Sciatic nerve (tissue), 2 donors: Measurements from ENCODE around the gene PLCB4. TPM values are rescaled to one million over a fixed set of nuclear protein-coding genes. Genes with fewer than 3 reads are reported as not detected.

Experiments used
- ATAC-seq: fragments of 200-7000 bp; cut with Tn5 transposase; one replicate; pipeline ENCODE4 v1.9.1; 2020; ENCODE audit warnings: mild to moderate bottlenecking, moderate library complexity
- DNase-seq: peaks from one replicate; pipeline ENCODE4 v3.0.0-alpha.2; 2020; ENCODE audit warnings: low spot score
- intact Hi-C: fragments of 100-400 bp; cut with DNase I; formaldehyde crosslinking; loops from one replicate; pipeline ENCODE4 v1.14.2; 2022
- total RNA-seq: library from RNA; stranded (reverse); fragmentation: NEBNext Ultra II Directional; extraction: Animal tissue kit (Norgen Biotek cat#: 25700); gene quantifications from one replicate; pipeline ENCODE4 v1.2.1, GENCODE V29; 2021
- donor health status: DM: no; HTN: no; CAD: no.
- donor health status: DM: no; HTN: no; CAD: no.

Gene PLCB4
- total RNA-seq, 1 donor from 2014 or later = 23.4 TPM

DNA sequence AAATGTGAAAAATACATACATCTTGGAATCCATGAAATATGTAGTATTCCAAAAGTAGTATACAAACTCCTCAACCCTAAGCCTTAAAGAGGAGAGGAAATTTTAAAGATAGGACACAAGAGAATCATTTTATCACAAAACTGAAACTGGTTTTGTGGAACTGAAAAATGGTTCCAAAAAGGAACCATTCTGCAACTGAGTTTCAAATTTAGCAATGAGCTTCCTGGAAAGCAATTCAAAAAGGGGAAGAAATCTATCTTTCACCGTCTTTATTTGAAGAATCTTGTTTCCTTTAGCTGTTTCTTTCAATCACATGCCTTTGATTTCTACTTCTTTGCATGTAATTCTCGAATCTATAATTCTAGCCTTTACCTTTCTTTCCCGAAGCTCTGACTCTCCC is 413.3 kb downstream of the PLCB4 start:
- DNase-seq (no peak), ATAC-seq (no peak)
- intact Hi-C loops = no loop called here

DNA sequence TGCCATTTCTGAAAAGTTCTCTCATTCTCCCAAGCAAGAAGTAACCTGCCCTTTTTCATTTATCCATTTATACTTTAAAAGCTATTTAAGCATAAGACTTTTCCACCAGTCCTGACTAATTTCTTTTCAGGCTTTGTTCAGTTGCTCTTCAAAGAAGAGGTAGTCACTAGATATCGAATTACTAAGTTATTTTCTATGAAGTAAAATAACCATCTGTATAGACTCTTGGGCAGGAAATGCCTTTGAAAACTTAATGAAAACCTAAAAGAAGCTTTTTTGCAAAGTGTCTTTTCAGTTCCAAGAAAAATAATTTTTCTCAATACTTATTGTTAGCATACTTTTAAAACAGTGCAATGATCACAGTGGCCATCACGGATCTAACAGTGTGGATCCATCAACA is 414.2 kb downstream of the PLCB4 start:
- no peak for DNase-seq
- no peak for ATAC-seq
- intact Hi-C loops = no loop called here

DNA sequence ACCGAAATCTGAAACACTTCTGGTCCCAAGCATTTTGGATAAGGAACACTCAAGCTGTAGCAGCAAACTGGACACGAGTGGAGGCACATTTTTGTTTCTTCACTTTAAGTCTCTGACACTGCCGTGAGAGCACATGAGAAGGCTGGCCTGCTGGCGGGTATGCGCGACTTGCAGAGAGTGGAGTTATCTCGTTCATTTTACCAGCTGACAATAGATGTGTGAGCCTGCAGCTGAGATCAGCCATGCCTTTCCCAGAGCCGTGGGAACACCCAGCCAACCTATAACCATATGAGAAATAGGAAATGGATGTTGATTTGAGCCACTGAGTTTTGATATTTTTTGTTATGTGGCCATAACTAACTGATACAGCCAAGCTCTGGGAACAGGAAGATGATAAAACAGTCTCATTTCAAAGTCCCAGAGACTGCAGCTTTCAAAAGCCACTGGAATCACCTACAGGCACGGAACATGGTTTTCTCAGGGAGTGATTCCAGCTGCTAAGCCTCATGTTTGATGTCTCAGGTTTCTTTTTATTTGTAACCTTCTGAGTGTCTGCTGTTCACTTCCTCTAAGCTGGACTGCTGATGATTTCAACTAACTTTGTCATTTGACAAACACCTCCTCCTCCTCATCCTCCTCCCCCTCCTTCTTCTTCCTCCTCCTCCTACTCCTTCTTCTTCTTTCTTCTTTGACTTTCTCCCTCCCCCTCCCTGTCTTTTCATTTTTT is 416.9 kb downstream of the PLCB4 start:
- intact Hi-C loops = no loop called here
- no peak for ATAC-seq
- DNase-seq = no peak

- intact Hi-C loops = no loop called here
- ATAC-seq (no peak), DNase-seq (no peak)
Measured at GRCh38 chr20:9487231-9487630, 418.3 kb downstream of the PLCB4 start.

GRCh38 chr20:9488063-9488462 is 419.2 kb downstream of the PLCB4 start:
- DNase-seq (no peak), ATAC-seq (peak; percentile 41)
- intact Hi-C loops = no loop called here

GRCh38 chr20:9490161-9490560 is 421.3 kb downstream of the PLCB4 start:
- no peak for ATAC-seq
- no peak for DNase-seq
- intact Hi-C loops = no loop called here

DNA sequence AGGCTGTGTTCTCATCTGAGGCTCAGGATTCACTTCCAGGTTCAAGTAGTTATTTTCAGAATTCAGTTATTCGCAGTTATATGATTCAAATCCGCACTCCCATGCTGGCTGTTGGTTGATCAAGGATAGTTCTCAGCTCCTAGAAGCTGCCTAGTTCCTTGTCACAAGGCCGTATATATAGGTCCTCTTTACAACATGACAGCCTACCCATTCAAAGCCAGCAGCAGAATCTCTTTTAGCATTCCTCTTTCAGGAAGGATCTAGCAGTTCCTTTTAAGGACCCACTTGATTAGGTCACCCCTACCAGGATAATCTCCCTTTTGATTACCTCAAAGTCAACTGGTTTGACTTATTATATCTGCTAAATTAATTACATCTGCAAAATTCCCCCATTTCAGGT is 421.7 kb downstream of the PLCB4 start:
- no peak for ATAC-seq
- no peak for DNase-seq
- intact Hi-C loops = no loop called here

- no peak for DNase-seq
- ATAC-seq = no peak
- intact Hi-C loops = no loop called here
Measured at GRCh38 chr20:9491324-9491723, 422.4 kb downstream of the PLCB4 start.

DNA sequence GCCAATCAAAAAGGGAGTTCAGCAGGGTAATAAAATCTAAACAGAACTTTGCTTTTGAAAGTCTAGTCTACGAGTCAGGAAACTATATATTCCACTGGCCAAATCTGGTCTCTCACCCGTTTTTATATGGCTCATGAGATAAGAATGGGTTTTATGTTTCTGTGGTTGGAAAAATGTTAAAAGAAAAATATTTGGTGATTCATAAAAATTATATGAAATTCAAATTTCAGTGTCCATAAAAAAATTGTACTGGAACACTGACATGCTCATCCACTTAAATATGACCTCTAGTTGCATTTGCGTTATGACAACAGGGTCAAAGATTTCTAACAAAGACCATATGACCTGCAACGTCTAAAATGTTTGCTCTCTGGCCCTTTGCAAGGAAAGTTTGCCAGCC is 423.2 kb downstream of the PLCB4 start:
- intact Hi-C loops = no loop called here
- DNase-seq = no peak
- ATAC-seq = no peak

DNA sequence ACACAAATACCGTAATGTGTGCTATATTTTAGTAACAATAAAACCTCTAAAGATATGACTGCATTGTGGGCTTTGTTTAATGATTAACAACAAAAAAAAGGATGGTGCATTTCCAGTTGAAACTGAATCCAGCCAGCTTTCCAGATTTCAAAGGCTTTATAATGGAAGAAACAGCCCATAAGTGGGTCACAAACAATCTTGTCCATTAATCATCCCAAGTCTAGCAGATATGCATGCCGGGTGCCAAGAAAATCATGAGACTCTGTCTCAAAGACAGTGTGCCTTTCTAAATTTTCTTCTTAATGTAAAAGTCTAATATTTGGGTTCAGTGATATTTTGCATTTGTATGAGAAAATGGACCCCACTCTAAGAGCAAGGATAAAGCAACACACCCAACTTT is 424.9 kb downstream of the PLCB4 start:
- intact Hi-C loops = no loop called here
- ATAC-seq (no peak), DNase-seq (no peak)

DNA sequence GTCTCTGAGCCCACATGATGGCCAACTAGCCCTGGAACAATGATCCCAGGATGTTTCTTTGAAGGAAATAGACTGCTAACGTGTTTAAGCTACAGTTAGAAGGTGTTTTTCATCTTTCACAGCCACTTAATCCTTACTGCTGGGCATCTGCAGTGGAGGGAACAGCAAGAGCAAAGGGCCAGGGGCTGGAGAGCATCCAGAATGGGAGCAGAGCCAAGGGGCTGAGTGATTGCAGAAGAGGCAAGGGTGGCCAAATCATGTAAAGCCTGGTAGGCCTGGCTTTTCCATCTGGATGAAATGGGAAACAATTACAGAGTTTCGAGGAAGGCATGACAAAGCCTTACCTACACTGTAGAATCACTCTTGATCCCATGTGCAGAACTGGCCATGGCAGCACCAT is 426.8 kb downstream of the PLCB4 start:
- intact Hi-C loops = no loop called here
- no peak for DNase-seq
- no peak for ATAC-seq

DNA sequence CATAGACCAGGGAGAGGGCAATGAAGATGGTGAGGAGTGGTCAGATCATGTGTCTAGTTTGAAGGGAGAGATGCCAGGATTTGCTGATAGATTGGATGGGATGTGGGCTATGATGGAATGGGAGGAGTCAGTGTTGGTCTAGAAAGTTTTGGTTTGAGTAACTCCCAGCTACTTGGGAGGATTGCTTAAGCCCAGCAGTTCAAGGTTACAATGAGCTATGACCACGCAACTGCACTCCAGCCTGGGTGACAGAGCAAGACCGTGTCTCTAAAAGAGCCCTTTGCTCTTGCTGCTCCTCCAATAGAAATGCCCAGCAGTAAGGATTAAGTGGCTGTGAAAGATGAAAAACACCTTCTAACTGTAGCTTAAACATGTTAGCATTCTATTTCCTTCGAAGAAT is 427.3 kb downstream of the PLCB4 start:
- ATAC-seq = no peak
- DNase-seq = no peak
- intact Hi-C loops = no loop called here

- intact Hi-C loops = no loop called here
- DNase-seq (no peak), ATAC-seq (no peak)
Measured at GRCh38 chr20:9498322-9498721, 429.4 kb downstream of the PLCB4 start.

GRCh38 chr20:9499126-9499899 is 430.4 kb downstream of the PLCB4 start:
- DNase-seq (no peak), ATAC-seq (no peak)
- intact Hi-C loops = no loop called here

DNA sequence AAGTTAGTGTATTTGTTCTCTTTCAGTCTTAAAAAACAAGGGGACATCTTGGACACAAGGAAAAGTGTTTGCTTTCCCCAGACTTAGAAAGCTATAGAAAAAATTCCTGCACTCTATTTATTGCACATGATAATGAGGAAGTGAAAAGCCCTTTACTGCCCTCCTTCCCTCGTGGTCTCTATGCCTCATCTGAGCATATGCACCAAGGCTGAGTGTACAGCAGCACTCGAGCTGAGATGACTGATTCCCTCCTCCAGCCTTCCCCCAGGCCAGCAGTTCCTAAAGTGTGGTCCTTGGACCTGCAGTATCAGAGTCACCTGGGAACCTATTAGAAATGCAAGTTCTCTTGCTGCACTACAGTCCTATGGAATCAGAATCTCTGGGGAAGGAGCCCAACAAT is 431.2 kb downstream of the PLCB4 start:
- DNase-seq (no peak), ATAC-seq (peak; percentile 46)
- intact Hi-C loops = no loop called here

- intact Hi-C loops = no loop called here
- no peak for ATAC-seq
- DNase-seq = no peak
Measured at GRCh38 chr20:9501473-9501872, 432.6 kb downstream of the PLCB4 start.

DNA sequence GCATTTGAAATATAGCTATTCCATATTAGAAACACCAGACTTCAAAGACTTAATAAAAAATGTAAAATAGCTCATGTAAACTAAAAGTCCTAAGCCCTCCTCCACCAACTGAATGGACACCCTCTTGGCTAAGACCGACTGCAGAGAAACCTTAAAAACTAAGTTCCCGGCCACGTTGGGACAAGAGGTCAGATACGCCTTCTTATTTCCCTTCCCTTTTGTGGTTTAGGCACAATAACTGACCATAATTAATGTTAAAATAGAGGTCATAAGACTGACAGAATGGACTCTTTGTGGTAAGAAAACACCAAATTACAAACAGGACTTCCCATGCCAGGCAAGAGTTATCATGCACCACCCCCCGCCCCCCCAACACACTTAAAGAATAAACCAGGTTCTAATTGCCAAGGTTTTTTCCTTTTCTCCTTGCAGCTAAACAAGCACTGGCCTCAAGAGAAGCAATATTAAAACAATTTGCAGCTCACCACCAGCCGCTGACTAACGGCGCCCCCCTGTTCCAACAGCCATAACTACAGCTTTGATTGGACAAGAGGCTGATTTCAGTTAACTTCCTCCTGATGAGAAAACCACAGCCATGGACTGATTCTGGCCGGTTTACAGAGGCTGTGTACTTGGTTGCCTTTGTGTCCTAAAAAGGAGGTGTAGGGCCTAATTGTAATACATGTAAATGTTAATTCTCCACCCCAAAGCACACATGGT is 434.8 kb downstream of the PLCB4 start:
- ATAC-seq (peak; percentile 53), DNase-seq (no peak)
- intact Hi-C loops = no loop called here

- intact Hi-C loops = no loop called here
- DNase-seq = no peak
- peak; percentile 29 for ATAC-seq
Measured at GRCh38 chr20:9506280-9506821, 437.5 kb downstream of the PLCB4 start.

GRCh38 chr20:9506964-9507369 is 438.1 kb downstream of the PLCB4 start:
- ATAC-seq = no peak
- no peak for DNase-seq
- intact Hi-C loops = no loop called here
